Thyroid gland (tissue), 4 donors: ENCODE measurements around the gene UGT2B10.

Experiments used
- POLR2A ChIP-seq, 2 donors: fragments of 450-650 bp; IDR thresholded peaks; one replicate each; pipeline ENCODE4 v1.6.1; 2017; ENCODE audit warnings: antibody characterized with exemption in 2 of 2, mild to moderate bottlenecking in 2 of 2, moderate library complexity in 1 of 2
- TF ChIP-seq, protein P1 (sequence below), 6 experiments: fragments of 200-600 bp in 3 of 6; fragments of 450-650 bp in 3 of 6; sonication (generic) in 3 of 6; IDR thresholded peaks; one replicate each; pipeline ENCODE4 v1.5.1; 2016 to 2019; ENCODE audit warnings: antibody characterized with exemption in 6 of 6, mild to moderate bottlenecking in 2 of 6, inconsistent platforms in 1 of 6, moderate library complexity in 1 of 6

DNA sequence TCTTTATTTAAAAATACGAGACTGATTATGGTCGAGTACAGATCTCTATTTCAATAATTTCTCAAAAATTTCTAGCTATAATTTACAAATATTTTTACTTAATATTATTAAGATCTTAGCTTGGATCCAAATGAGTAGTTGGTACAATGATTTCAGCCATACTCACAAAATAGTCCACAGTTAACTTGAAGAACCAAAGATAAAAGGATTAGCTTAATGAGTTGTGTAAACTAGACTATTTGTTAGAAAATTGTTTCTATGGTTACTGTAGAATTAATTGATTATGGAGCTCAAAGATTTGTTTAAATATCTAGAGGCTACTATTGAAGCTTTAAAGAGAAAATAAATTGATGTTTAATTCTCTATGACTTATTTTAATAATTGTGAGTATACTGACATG, 1.6 kb downstream of the UGT2B10 start:
- TF ChIP-seq POLR2A (IDR thresholded peaks at IDR 0.05), result no peak
- TF ChIP-seq, protein P1, sequence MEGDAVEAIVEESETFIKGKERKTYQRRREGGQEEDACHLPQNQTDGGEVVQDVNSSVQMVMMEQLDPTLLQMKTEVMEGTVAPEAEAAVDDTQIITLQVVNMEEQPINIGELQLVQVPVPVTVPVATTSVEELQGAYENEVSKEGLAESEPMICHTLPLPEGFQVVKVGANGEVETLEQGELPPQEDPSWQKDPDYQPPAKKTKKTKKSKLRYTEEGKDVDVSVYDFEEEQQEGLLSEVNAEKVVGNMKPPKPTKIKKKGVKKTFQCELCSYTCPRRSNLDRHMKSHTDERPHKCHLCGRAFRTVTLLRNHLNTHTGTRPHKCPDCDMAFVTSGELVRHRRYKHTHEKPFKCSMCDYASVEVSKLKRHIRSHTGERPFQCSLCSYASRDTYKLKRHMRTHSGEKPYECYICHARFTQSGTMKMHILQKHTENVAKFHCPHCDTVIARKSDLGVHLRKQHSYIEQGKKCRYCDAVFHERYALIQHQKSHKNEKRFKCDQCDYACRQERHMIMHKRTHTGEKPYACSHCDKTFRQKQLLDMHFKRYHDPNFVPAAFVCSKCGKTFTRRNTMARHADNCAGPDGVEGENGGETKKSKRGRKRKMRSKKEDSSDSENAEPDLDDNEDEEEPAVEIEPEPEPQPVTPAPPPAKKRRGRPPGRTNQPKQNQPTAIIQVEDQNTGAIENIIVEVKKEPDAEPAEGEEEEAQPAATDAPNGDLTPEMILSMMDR (IDR thresholded peaks at IDR 0.05), result no peak
